ENCODE data around the gene DHRSX.
"Not testable (repeated sequence)": the region's sequence is repeated elsewhere in the genome, so short reads cannot be mapped to it uniquely, and the experiment has no call there.

DHRSX gene

DNA sequence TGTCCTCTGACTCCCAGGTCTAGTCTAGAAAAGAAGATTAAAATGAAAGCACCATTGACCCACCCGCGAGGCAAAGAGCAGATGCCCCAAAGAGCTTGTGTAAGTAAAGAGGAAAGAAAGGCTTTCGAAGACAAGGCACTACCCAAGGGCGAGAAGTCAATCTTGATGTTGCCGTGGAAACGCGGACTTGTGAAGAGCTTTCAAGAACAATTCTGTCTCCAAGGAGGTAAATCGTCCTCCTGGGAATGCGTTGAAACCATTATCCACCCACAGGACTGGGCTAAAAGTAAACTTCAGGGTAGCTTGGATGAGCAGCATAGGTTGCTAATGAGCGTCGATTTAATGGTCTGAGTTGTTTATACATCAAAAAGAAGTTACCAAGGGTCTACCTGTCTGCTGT is 189.3 kb downstream of the DHRSX start:
- DNase-seq: peak; percentile 67

- no peak for DNase-seq
Observed at GRCh38 chrX:2301901-2302300, 198.9 kb downstream of the DHRSX start.

DNA sequence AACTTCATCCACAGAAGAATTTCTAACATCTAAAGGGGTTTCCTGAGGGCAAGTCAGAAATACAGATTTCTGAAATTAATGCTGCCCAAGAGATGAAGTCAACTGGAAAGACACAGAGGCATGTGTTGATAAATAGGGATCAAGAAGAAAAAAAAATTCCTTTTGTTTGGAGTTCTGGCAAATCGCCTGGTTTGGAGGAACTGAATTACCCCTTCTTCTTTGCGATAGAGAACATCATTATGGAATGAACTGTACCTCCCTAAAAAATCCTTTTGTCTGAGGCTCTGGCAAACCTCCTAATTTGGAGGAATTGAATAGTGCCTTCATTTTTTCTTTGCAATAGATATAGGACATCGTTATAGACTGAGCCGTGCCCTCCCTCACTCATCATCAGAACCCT is 200.9 kb downstream of the DHRSX start:
- no peak for DNase-seq

DNA sequence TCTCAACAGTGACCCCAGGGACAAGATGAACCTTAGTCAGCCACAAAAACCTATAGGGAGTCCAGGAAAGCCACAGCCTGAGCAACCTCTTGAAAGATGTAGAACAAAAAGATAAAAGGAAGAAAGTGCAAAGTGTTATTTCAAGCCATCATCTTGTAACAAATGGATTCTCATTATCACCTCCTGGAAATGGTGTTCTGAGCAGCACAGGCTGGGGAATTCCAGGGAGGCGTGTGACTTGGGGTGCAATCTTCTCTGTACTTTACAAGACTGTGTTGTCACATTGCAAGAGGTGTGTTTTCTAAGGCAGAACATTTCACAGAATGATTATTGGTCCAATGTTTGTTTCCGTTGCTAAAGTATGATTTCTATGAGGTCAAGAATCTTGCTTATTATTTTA is 214.0 kb downstream of the DHRSX start:
- DNase-seq: no peak

GRCh38 chrX:2284601-2285000 is 216.2 kb downstream of the DHRSX start:
- no peak for DNase-seq

DNA sequence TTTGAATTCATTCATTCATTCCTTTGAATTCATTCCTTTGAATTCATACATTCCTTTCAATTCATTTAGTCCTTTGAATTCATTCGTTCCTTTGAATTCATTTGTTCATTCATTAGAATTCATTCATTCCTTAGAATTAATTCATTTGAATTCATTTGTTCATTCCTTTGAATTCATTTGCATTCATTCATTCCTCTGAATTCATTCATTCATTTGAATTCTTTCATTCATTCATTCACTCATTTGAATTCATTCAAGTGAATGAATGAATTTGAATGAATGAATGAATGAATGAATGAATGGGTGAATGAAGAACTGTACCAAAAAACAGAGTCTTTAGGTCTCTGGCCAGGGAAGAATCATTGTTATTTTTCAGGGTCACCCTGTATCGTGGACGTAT is 216.6 kb downstream of the DHRSX start:
- DNase-seq: no peak

- DNase-seq: no peak
Observed at GRCh38 chrX:2283111-2283859, 217.5 kb downstream of the DHRSX start.

DNA sequence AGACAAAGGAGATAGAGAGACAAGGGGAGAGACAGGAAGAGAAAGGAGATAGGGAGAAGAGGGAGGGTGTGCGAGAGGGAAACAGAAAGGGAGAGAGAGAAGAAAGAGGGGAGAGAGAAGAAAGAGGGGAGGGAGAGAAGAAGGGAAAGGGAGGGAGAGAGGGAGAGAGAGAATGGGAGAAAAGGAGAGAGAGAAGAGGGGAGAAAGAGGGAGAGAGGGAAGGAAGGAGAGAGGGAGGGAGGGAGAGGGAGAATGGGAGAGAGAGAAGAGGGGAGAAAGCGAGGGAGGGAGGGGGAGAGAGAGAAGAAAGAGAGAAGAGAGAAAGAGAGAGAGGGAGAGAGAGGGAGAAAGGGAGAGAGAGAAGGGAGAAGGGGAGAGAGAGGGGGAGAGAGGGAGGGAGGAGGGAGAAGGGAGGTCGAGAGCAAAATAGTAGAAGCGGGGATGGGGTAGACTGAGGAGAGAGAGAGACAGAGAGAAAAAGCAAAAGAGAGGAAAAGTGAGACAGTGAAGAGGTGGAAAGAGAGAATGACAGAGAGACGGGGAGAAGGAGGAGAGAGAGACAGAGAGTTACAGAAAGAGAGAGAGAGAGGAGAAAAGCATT is 218.2 kb downstream of the DHRSX start:
- DNase-seq: no peak

- DNase-seq: peak; percentile 50
Observed at GRCh38 chrX:2272337-2272736, 228.4 kb downstream of the DHRSX start.

GRCh38 chrX:2271595-2271994 is 229.2 kb downstream of the DHRSX start:
- DNase-seq: not testable (repeated sequence)

GRCh38 chrX:2270783-2271182 is 230.0 kb downstream of the DHRSX start:
- not testable (repeated sequence) for DNase-seq

DNA sequence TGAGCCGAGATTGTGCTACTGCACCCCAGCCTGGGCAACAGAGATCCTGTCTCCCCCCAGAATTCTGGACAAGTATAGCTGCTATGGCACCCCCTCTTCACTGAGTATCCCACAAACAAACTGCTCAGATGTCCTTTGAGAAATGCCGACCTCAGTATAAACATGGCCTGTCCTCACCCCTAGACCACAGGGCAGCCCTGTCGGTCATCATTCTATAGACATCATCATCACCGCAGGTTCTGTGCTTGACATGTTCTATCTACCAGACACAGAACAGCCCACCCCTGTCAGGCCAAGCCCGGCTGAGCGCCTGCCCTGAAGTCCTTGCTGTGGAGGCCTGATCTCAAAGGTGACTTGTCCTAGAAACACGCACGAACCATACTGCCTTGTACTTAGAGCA is 232.9 kb downstream of the DHRSX start:
- DNase-seq: no peak

GRCh38 chrX:2266445-2267349 is 234.1 kb downstream of the DHRSX start:
- DNase-seq: no peak

DNA sequence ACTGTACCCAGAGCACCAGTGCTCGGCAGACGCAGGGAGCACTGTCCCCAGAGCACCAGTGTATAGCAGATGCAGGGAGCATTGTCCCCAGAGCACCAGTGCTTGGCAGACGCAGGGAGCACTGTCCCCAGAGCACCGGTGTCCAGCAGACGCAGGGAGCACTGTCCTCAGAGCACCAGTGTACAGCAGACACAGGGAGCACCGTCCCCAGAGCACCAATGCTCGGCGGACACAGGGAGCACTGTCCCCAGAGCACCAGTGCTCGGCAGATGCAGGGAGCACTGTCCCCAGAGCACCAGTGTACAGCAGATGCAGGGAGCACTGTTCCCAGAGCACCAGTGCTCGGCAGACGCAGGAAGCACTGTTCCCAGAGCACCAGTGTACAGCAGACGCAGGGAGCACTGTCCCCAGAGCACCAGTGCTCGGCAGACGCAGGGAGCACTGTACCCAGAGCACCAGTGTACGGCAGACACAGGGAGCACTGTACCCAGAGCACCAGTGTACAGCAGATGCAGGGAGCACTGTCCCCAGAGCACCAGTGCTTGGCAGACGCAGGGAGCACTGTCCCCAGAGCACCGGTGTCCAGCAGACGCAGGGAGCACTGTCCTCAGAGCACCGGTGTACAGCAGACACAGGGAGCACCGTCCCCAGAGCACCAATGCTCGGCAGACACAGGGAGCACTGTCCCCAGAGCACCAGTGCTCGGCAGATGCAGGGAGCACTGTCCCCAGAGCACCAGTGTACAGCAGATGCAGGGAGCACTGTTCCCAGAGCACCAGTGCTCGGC is 234.9 kb downstream of the DHRSX start:
- DNase-seq: not testable (repeated sequence)

DNA sequence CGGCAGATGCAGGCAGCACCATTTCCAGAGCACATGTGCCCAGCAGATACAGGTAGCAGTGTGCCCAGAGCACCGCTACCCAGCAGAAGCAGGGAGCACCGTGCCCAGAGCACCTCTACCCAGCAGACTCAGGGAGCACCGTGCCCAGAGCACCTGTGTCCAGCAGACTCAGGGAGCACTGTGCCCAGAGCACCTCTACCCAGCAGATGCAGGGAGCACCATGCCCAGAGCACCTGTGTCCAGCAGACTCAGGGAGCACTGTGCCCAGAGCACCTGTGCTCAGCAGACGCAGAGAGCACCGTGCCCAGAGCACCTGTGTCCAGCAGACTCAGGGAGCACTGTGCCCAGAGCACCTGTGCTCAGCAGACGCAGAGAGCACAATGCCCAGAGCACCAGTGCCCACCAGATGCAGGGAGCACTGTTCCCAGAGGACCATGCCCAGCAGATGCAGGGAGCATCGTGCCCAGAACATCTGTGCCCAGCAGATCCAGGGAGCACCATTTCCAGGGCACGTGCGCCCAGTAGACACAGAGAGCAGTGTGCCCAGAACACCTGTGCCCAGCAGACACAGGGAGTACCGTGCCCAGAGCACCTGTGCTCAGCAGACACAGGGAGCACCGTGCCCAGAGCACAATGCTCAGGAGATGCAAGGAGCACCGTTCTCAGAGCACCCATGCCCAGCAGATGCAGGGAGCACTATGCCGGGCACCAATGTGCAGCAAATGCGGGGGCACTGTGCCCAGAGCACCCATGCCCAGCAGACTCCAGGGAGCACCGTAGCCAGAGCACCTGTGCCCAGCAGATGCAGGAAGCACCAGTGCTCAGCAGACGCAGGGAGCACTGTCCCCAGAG is 236.4 kb downstream of the DHRSX start:
- no peak for DNase-seq

- no peak for DNase-seq
Observed at GRCh38 chrX:2263203-2263602, 237.6 kb downstream of the DHRSX start.

DNA sequence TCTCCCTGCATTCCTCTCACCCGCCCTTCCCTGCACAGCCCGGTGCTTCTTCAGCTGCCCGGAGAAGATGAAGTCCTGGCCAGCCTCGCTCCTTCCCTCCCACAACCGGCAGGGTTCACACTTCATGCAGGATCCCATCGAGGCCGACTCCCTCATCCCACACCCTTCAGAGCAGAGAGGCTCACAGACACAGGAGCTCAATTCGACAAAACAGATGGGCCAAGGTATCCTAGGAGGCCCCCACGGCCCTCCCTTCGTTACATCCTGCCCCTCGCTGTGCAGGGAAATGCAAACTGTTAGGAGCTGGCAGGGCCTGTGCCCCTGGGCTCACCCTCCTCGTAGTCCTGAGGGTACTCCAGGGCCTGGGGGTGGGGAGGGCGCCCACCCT is 238.1 kb downstream of the DHRSX start:
- DNase-seq: no peak

GRCh38 chrX:2261831-2262667 is 238.7 kb downstream of the DHRSX start:
- DNase-seq: no peak

DNA sequence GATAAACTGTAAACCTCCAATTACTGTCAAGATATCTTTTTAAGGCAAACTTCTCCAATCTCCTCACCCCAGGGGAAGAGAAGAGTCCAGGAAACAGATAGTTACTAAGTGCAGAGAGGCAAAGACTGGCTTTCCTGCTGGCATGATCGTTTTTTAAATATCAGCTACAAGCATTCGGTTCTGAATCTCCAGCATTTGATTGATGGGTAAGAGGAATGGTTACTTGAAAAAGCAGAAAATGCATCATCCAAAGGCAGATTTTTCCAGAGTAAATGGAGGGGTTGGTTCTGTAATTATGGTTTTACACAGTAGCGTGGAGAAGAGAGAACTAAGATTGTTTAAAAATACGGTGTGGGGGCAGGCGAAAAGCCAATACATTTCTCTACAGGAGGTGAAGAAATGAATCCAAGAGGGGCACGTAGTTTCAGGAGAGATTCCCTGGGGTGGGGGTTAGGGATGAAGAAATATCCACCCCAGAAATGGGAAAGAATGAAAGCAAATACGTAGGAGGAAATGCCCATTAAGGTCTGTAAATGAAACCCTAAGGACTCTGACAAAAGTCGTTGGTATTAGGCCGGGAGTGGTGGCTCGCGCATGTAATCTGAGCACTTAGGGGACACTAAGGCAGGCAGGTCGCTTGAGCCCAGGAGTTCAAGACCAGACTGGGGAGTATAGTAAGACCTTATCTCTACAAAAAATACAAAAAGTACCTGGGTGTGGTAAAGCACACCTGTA is 248.3 kb downstream of the DHRSX start:
- DNase-seq: no peak

DNA sequence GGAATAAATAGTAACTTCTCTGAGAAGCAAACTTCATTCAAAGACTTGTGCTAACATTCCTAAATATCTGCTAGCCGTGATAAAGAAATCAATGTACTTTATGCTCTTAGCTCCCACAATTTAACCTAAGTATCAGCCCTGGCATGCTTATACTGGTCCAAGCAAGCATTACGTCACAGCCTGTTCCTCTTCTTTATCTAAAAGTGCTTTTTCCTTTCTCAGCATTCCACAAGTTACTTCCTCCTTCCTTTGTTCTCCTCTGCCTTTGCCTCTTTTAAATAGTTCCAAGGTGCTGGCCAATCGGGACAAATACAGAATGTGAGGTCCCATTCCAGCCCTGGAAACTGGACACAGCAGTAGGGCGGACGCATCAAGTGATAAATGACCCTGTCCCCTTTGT is 249.6 kb downstream of the DHRSX start:
- no peak for DNase-seq

All from islet precursor cell (in vitro differentiated cells).